ENCODE measurements around the gene RPRD1B.

Gene RPRD1B

GRCh38 chr20:38127920-38128528 is 94.5 kb downstream of the RPRD1B start:
- no peak for DNase-seq (ENCODE audit: low read depth)
- H3K4me3 ChIP-seq (ENCODE audit: low read depth, low read length) = no peak overlapping the region
- no peak for TF ChIP-seq CTCF (IDR thresholded peaks at IDR 0.05; ENCODE audit: low read depth, low read length, missing control alignments)
- in situ Hi-C loops (cut with HindIII; ENCODE audit: low sequenced_read_pairs) = loop anchor here (5.0 kb wide), 1 partner anchor 56 kb away; no protein-coding TSS in a partner anchor

- H3K4me3 ChIP-seq (ENCODE audit: low read depth, low read length) = no peak overlapping the region
- no peak for DNase-seq (ENCODE audit: low read depth)
- TF ChIP-seq CTCF (IDR thresholded peaks at IDR 0.05; ENCODE audit: low read depth, low read length, missing control alignments) = no peak
- in situ Hi-C loops (cut with HindIII; ENCODE audit: low sequenced_read_pairs) = loop anchor here (5.0 kb wide), 1 partner anchor 56 kb away; no protein-coding TSS in a partner anchor
Measured at GRCh38 chr20:38128691-38129090, 95.1 kb downstream of the RPRD1B start.

- TF ChIP-seq CTCF (IDR thresholded peaks at IDR 0.05; ENCODE audit: low read depth, low read length, missing control alignments) = no peak
- in situ Hi-C loops (cut with HindIII; ENCODE audit: low sequenced_read_pairs) = loop anchor here (5.0 kb wide), 1 partner anchor 57 kb away; no protein-coding TSS in a partner anchor
- DNase-seq (ENCODE audit: low read depth) = no peak
Measured at GRCh38 chr20:38129248-38129865, 95.8 kb downstream of the RPRD1B start.

GRCh38 chr20:38129893-38130609 is 96.5 kb downstream of the RPRD1B start:
- TF ChIP-seq CTCF (IDR thresholded peaks at IDR 0.05; ENCODE audit: low read depth, low read length, missing control alignments) = no peak
- no peak for DNase-seq (ENCODE audit: low read depth)
- in situ Hi-C loops (cut with HindIII; ENCODE audit: low sequenced_read_pairs) = loop anchor here (5.0 kb wide), 1 partner anchor 58 kb away; no protein-coding TSS in a partner anchor
- H3K4me3 ChIP-seq (ENCODE audit: low read depth, low read length) = no peak overlapping the region

More at GRCh38 chr20:38129248-38129865, 95.8 kb downstream of the RPRD1B start:
- no peak overlapping the region for H3K4me3 ChIP-seq (ENCODE audit: low read depth, low read length)

- no peak for DNase-seq (ENCODE audit: low read depth)
- in situ Hi-C loops (cut with HindIII; ENCODE audit: low sequenced_read_pairs) = no loop called here
- TF ChIP-seq CTCF (IDR thresholded peaks at IDR 0.05; ENCODE audit: low read depth, low read length, missing control alignments) = no peak
- no peak overlapping the region for H3K4me3 ChIP-seq (ENCODE audit: low read depth, low read length)
Measured at GRCh38 chr20:38130687-38131587, 97.4 kb downstream of the RPRD1B start.

Measured in astrocyte of the cerebellum (primary cell).